SIG-M5 treated with dmso at 0.1 percent for 504 hours (cell line): ENCODE results near the gene KCNJ6.
"Not testable (repeated sequence)": the region's sequence is repeated elsewhere in the genome, so short reads cannot be mapped to it uniquely, and the experiment has no call there.

Experiments
- DNase-seq: peaks from one replicate; lab custom pipeline; 2025; ENCODE audit not compliant: unreplicated experiment; lab: John Stamatoyannopoulos, UW

KCNJ6 gene

DNA sequence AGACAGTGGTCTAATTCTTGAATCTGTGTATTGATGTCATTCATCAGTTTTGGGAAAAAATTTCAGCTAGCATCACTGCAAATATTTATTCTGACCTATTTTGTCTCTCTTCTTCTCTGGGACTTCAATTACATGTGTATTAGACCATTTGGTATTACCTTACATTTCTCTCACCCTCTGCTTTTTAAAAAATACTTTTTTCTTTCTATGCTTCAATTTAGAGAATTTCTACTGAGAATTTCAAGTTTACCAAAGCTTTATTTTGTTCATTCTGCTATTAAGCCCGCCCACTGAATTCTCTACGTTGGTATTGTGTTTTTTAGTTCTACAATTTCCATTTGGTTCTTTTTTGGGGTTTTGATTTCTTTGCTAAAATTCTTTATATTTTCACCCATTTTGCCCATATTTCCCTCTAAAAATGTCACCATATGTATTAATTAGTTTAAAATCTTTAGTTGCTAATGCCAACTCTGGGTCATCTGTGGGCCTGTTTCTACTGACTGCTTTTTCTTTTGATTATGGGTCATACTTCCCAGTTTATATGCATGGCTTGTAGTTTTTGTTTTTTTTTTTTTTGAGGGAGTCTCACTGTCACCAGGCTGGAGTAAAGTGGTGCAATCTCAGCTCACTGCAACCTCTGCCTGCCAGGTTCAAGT, 337.7 kb downstream of the KCNJ6 start:
- DNase-seq: no peak

DNA sequence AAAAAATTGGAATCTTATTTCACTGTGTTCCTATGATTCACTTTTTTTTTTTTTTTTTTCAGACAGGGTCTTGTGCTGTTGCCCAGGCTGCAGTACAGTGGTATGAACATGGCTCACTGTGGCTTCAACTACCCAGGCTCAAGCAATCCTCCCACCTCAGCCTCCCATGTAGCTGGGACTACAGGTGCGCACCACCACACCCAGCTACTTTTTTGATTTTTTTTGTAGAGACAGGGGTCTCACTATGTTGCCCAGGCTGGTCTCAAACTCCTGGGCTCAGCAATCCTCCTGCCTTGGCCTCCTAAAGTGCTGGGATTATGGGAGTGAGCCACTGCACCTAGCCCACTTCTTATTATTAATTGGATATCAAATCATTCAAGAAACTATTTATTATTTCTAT, 339.3 kb downstream of the KCNJ6 start:
- not testable (repeated sequence) for DNase-seq

DNA sequence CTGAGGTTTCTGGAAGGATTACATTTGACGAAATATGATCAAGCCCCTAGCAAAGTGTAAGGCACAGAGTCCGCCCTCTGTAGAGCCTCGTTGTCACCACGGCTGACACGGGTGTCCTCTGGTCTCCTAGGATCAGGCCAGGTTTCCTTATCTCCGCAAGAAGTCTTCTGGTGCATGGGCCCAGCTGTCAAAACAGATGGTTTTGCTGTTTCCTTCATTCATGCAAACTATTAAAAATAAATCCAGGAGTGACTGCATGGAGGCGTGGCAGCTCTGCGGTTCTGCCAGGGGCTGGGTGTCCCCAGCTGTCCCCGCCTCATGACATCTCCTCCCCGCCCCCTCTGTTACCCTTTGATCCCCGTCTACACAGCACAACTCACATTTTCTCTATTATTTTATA, 340.7 kb downstream of the KCNJ6 start:
- no peak for DNase-seq

DNA sequence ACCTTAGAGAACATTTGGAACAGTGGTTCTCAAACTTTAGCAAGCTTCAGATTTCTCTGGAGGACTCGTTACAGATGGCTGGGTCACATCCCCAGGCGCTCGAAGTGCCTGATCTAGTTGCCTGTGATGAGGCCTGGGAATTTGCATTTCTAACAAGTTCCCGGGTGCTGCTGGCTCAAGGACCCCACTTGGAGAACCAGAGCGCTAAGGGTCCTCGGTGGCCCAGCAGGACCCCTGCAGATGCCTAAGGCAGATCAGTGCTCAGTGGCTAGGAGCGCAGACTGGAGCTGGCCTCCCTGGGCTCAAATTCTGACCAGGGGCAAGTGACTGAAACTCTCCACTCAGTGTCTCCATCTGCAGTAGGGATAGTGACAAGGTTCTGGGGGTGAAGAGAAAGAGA, 341.5 kb downstream of the KCNJ6 start:
- no peak for DNase-seq

DNA sequence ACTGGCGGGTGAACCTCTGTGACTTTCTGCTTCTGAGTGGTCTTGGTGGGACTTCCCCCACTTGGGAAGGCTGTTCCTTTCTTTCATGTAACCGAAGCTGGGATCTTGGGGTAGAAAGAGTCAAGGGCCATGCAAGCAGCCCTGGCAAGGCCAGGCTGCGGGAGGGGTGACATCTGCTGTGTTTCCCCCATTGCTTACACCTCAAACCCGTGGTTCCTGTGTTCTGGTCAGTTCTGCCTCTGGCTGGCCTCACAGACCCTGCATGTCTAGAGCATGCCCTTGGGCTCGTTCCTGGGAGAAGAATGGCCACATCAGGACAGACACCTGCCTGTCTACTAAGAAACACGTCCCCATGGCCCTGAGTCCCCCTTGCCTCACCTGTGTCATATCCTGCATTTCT, 341.9 kb downstream of the KCNJ6 start:
- DNase-seq: no peak

DNA sequence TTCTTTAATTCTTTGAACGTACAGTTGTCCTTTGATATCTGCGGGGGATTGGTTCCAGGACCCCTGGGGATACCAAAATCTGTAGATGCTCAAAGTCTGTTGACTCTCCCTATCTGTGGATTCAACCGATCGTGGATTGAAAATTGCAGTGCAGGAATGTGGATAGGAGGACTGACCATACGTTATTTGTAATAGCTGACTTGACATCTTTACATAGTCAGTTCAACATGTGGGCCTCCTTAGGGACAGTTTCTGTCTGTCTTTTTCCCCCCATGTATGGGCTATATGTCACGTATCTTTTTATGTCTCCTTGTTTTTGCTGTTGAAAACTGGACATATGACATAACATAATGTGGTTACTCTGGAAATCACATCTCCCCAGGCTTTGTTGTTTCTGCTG, 344.8 kb downstream of the KCNJ6 start:
- DNase-seq: no peak

DNA sequence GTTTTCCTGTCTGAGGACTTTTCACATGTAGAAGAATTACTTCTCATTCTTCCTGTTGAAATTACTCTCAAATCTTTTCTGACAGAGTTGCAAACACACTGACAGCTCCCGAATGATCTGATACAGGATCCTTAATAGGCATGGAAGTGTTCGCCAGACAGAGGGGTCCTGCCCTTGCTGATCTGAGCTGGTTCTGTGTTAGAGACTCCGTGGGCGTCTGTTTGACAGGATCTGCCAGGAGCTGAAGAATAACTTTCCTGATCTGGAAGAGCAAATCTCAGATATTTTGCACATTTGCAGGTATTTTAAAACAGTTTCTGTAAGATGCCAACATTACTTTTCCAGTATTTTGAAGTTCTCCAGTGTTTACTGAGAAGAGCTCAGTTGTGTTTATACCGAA, 347.3 kb downstream of the KCNJ6 start:
- DNase-seq: no peak

DNA sequence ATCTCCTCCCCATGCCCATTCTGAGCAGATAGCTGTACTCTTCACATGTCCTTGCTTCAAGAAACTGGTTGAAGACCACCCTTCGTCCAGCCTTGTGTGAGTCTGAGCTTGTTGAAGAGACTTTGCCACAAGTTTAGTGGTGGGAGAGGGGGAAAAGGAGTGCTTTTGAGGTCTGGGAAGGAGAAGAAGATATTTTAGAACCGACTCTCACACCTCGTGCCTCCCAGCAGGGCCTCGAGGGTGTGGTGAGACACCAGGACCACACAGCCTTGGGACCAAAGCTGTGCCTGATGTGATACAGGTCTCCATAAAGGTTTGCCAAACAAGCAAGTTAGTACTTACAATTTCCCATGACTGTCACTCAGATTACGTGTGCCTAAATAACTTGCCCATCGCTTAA, 347.8 kb downstream of the KCNJ6 start:
- no peak for DNase-seq

DNA sequence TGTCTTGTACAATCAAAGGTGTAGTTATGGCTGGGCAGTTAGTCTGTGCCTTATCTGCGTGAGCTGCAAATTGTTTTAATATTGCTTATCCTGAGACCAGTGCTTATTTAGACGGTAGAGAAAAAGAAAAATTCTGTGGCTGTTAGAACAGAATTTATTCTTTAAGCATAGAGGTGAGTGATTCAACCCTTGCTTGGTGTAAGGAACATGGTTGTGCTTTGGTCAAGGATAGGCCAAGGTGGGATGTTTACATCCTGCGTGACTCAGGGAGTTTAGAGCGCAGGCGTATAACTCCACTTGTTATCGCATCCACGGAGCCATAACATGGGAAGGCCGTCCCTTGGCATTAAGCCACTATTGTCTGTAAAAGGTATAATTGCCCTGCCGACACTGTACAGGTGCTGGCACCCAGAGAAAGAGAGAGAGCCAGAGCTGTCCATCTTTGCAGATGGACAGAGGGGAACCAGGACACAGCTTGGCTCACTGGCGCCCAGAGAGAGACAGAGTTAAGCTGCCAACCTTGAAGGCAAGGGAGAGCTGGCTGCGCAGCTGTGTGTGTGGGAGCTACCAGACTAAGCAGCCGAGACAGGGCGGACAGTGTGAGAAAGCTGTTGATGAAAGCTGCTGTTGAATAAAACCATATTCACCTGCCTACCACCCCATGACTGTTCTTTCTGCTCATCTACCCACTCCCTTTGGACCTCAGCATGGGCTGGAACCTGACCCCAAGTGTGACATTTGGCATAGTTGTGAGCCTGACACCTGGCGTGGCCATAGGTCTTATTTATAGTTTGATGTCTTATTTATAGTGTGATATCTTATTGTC, 349.3 kb downstream of the KCNJ6 start:
- no peak for DNase-seq

DNA sequence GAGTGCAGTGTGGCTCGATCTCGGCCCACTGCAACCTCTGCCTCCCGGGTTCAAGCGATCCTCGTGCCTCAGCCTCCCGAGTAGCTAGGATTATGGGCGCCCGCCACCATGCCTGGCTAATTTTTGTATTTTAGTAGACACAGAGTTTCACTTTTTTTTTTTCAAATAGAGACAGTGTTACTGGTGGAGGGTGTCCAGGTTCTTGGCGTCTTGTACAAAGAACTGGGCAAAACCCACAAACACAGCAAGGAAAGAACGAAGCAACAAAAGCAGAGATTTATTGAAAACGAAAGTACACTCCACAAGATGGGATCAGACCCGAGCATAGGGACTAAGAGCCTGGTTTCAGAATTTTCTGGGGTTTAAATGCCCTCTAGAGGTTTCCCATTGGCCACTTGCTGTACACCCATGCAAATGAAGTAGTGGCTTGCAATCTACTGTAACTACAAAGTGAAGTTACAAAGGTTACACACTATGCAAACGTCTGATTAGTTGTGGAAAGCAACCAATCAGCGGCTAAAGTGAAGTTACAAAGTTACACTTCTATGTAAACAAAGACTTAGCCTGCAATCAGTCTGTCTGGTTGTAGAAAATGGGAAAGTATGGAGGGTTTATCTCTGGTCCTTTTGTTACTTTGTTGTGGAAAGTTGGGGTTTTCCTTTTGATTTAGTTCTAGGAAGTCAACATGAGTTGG, 350.6 kb downstream of the KCNJ6 start:
- DNase-seq: peak; percentile 24

DNA sequence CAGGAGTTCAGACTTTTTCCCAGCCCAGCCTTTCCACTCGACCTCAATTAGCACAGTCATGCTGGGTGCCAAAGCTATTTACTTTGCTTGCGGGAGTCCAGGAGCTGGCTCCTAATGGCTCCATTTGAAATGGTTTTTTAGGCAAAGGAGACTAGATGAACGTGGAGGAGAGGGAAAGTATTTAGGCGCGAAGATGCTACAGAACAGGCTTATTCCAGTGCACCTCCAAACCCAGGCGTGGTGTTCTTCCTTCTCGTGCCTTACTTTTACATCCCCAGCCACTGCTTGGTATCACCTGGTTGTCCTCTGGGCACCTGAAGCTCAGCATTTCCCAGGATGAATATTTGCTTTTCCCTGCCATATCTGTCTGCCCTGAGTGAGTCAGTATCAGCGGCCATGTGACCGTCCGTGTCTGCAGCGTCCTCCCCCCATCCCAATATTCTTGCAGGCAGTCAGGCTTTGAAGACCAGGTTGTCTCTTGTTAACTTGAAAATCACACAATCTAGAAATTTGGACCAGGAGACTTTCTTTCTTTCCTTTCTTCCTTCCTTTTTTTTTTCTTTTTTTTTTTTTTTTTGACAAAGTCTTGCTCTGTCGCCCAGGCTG, 351.2 kb downstream of the KCNJ6 start:
- no peak for DNase-seq

DNA sequence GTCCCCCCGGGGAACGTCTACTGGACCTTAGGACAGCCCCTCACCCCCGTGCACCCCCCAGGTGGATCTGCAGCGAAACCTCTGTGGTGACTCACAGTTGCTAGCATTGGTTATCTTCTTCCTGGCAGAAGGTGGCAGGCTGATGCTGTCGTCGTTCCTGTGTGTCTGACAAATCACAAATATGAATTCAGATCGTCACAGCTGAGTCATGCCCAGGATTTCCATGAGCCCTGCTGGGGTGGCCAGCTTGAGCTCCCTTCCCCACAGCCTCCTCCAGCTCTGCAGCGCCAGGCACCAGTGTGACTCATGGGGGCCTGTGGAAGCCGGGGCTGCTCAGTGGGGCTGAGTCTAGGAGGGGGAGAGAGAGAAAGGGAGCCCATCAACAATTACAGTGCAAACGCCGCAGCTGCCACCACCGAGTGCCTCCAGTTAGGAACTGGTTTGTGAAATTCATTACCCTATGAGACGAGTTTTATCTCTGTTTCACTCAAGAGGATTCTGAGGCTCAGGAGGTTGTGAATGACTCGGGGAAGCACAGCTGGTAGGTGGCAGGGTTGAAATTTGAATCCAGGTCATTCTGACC, 351.8 kb downstream of the KCNJ6 start:
- peak; percentile 92 for DNase-seq

DNA sequence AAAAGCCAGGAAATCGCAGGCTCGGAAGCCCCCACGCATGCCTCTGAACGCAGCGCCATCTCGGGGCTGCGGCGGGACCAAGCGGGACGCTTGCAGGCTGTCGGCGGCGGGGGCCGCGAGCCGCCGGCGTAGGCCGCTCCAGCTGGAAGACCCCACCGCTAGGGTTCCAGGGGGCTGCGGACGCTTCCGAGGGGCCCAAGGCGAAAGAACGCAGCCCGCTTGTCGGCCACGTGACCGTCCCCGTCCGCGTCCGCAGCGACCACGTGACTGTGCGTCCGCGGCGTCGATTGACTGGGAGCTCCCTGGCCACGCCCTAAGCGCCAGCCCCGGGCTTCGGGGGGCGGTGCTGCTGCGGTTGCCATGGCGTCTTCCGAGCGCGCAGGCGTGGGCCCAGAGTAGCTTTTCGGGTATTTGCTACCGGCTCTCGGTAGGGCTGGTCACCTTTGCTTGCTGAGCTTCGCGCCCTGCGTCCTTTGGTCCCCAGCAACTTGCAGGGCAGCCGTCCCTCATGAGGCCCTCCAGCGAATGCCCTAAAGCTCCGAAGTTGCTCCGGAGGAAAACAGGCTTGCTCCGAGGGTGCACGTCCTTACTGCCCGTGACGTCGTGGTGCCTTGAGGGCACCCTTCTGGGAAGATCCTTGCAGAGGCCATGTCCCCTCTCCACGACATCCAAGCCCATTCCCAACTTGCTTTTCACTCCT, 352.5 kb downstream of the KCNJ6 start:
- peak; percentile 91 for DNase-seq

DNA sequence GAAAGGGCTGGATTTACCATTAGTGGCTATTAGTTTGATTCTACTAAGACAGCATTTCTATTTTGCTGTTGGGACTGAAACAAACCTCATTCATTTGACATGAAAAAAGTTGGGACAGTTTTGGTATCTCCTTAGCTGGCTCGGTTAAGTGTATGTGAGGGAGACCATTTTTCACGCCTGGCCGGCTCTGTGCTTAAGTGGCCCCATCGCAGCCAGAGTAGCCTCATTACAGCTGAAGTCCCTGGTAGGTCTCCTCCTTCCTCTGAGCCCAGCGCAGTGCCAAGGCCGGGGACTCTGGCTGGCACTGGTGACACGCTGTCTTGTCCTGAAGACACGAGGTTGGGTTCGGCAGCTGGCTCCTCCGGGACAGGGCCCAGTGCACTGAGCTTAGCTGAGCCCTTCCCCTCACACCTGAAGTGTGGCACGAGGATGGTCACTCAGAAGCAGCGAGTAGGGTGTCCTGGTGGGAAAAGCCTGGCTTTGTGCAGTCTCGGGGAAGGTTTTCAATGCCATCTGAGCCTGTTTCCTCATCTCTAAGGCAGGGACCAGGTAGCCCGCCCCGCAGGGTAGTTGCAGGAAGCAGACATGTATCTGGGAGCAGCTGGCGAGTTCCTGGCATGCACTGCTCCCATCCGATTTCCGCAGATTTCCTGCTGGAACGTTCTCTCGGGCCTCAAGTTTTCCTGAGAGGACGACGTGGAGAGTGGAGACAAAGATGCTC, 353.2 kb downstream of the KCNJ6 start:
- no peak for DNase-seq

DNA sequence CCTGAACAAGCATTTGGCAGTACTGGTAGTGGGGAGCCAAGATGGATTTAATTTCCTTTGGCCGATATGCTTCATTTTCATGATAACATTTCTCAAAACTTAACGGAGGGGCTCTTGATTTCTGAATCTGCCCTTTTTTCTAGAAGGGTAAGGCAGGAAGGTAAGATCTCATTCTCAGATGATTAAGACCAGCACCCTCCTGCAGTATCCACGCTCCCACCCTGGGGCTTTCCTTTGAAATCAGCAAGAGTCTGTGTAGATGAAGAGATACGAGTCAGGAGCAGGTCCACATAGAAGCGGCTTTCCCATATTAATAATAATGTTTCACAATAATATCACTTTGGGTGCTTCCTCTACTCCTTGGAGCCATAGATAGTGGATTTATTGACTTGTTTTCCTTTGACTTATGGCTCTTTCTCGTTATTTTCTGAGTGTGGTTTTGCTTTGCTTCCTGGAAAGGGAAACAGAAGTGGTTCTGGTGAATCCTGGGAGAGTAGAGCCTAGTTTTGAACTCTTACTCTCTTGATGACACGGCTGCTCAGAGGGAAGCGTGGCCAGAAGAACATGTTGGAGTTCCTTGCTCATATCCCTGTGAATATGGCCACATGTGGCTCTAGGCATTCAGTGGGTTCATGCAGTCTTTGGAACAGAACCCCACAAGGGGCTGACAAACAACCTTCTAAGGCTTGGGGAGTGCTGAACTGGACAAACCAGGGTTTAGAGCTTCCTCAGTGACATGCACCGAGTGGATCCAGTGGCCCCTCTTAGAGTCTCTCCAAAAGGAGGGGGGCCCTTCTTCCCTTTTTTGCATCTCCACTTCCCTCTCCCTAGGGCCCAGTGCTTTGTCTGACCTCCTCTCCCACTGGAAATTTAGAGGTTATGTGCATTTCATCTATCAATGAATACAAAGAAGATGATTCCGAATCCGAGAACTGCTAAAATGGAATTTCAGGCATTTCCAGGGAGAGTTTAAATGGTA, 354.0 kb downstream of the KCNJ6 start:
- DNase-seq: no peak

DNA sequence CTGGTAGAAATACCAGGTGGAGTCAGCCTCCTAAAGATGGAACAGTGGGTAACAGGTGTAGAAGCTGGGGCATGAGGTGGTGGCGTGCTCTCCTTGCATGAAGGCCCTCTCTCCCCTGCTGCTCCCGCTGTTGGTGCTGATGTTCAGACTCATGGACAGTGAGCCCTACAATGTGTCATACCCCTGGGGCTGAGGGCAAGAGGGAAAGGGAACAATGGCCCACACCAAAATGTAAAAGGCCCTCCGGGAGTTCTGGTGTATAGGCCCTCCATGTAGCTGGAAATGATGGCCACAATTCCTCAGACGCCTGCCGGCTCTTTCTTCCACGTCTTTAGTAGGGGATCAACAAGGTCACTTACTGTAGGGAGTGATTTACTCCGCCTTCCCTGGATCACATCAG, 354.8 kb downstream of the KCNJ6 start:
- DNase-seq: no peak

DNA sequence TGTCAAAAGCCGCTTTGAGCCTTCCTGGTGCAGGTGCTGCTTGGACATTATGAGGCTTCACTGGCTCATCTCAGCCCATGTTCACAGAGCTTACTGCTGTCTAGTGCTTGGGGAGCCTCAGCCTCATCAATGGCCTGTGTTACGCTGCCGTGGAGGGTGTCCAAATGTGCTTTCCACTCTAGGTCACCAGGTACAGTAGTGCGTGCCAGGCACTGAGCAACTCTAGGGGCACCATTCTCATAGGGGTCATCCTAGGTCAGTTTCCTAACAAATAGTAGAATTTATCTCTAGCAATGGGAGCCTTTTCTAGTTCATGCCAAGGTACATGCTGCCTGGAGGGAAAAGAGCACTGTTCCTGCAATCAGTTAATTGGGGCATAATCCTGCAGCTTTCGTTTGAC, 355.9 kb downstream of the KCNJ6 start:
- DNase-seq: no peak

DNA sequence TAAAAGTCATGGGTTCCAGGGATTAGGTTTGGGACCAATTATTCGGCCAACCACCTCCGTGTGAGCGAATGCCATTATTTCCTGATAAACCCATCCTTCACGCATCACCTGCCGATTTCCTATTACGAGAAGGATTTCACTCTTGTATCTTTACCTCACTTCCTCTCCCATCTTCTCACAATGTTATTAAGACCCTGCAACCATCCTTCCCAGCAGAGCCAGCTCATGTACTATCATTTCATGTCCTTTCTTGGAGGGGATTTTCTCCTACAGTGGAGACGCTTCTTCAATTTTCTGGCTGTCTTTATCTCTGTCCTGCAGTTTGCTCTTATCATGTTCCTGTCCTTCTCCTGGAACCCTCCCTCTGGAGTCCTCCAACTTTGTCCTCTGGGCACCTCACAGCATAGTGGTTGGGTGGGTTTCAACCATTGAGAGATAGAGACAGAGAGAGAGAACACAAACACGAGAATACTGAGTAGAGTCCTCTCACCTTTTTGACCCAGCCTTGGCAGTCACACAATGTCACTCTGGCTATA, 357.5 kb downstream of the KCNJ6 start:
- no peak for DNase-seq
